OCI-LY7 (cell line): ENCODE results near the gene SETD6. TPM values are rescaled to one million over a fixed set of nuclear protein-coding genes. Genes with fewer than 3 reads are reported as not detected.

Source experiments
- BruUV-seq: library from RNA; stranded (reverse); fragments of 400-500 nt; replicated peaks from 2 replicates; lab custom pipeline; 2021; lab: Mats Ljungman, UMichigan
- CTCF ChIA-PET: fragments of 300-600 bp; sonication (Branson Sonifier 250); formaldehyde crosslinking; loops from one replicate; lab custom pipeline; 2022; ENCODE audit warnings: antibody characterized with exemption; ENCODE audit not compliant: unreplicated experiment; lab: Charles Lee
- POLR2A ChIA-PET: fragments of 300-600 bp; sonication (Branson Sonifier 250); formaldehyde crosslinking; loops from one replicate; lab custom pipeline; 2022; ENCODE audit warnings: antibody characterized with exemption; lab: Charles Lee
- DNase-seq: peaks from one replicate; pipeline ENCODE4 v3.0.0-alpha.2; 2015; ENCODE audit warnings: low spot score
- H2AFZ ChIP-seq: fragments of 200-600 bp; sonication (generic), shearing (Covaris generic); 2 replicates; pipeline ENCODE4 v1.6.1; 2014; ENCODE audit warnings: mild to moderate bottlenecking, antibody characterized with exemption, low read length, moderate library complexity
- H3K27ac ChIP-seq: fragments of 200-600 bp; sonication (generic); 2 replicates; pipeline ENCODE4 v1.5.1; 2014; ENCODE audit warnings: mixed run types, low read depth, mild to moderate bottlenecking, moderate library complexity, low read length, inconsistent platforms; ENCODE audit not compliant: poor library complexity, severe bottlenecking
- H3K36me3 ChIP-seq: fragments of 200-600 bp; sonication (generic); 2 replicates; pipeline ENCODE4 v1.6.1; 2014; ENCODE audit warnings: mild to moderate bottlenecking, antibody characterized with exemption, low read length, moderate library complexity, mixed read lengths; ENCODE audit not compliant: insufficient read depth
- H3K4me1 ChIP-seq: fragments of 200-600 bp; sonication (generic); 2 replicates; pipeline ENCODE4 v1.5.1; 2014; ENCODE audit warnings: mild to moderate bottlenecking, low read length; ENCODE audit not compliant: insufficient read depth, poor library complexity, severe bottlenecking
- H3K4me2 ChIP-seq: fragments of 200-600 bp; sonication (generic); 2 replicates; pipeline ENCODE4 v1.6.1; 2014; ENCODE audit warnings: mild to moderate bottlenecking, low read length
- H3K4me3 ChIP-seq: fragments of 200-600 bp; sonication (generic); 2 replicates; pipeline ENCODE4 v1.5.1; 2014; ENCODE audit warnings: mild to moderate bottlenecking, low read depth, low read length; ENCODE audit not compliant: poor library complexity, severe bottlenecking
- H3K79me2 ChIP-seq: fragments of 200-600 bp; sonication (generic); 2 replicates; pipeline ENCODE4 v1.6.1; 2016; ENCODE audit warnings: low read depth, mild to moderate bottlenecking, low read length, moderate library complexity, mixed read lengths; ENCODE audit not compliant: insufficient read depth
- H3K9me2 ChIP-seq: fragments of 200-600 bp; sonication (generic); 2 replicates; pipeline ENCODE4 v1.6.1; 2016; ENCODE audit warnings: mild to moderate bottlenecking, low read length, mixed read lengths; ENCODE audit not compliant: insufficient read depth
- H3K9me3 ChIP-seq: fragments of 200-600 bp; sonication (generic); 2 replicates; pipeline ENCODE4 v1.6.1; 2014; ENCODE audit warnings: mild to moderate bottlenecking, mixed run types, low read length, mixed read lengths
- H4K20me1 ChIP-seq: fragments of 200-600 bp; sonication (generic); 2 replicates; pipeline ENCODE4 v1.6.1; 2014; ENCODE audit warnings: mild to moderate bottlenecking, antibody characterized with exemption, low read length, moderate library complexity, mixed read lengths; ENCODE audit not compliant: insufficient read depth
- EZH2phosphoT487 ChIP-seq: fragments of 200-600 bp; sonication (generic); IDR thresholded peaks from 2 replicates; pipeline ENCODE4 v1.6.1; 2018; ENCODE audit warnings: low read depth, borderline replicate concordance, mild to moderate bottlenecking, mixed run types, antibody characterized with exemption, low read length, moderate library complexity, mixed read lengths
- intact Hi-C: fragments of 100-400 bp; cut with micrococcal nuclease; formaldehyde crosslinking; loops from one replicate; pipeline ENCODE4 v1.10.0; 2022; ENCODE audit not compliant: unreplicated experiment
- total RNA-seq, 2 experiments: library from RNA; depleted of rRNA in 1 of 2; stranded (reverse); fragments of >200 nt in 1 of 2; shearing (Covaris generic) in 1 of 2; gene quantifications; 2 replicates each; pipeline ENCODE4 v1.2.3, GENCODE V29; 2014 to 2022
- TF ChIP-seq, protein P1 (sequence below): fragments of 200-600 bp; sonication (generic); conservative IDR thresholded peaks from 2 replicates; pipeline ENCODE4 v1.5.1; 2014; ENCODE audit warnings: mild to moderate bottlenecking, antibody characterized with exemption, low read length, moderate library complexity, mixed read lengths

The SETD6 gene
- total RNA-seq, 2 experiments from 2014 or later, result 19.6 to 33.1 TPM

DNA sequence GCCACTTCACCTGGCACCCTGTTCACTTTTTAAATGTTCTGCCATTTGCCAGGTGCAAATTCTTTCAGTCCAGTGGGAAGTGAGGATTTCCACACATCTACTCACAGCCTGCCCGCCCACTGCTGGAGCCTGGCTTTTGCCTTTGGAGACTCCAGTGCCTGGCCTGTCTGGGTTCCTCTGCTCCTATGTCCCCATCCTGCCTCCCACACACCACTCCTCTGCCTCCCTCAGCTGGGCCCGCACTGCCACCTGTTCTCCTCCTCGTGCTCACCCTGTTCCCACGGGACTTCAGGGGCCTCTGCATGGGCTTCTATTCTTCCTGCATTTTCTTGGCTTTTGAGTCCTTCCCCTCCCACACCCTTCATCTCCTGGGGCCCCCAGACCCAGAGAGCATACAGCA is 23.3 kb upstream of the SETD6 start:
- H3K4me3 ChIP-seq, result no peak overlapping the region
- intact Hi-C loops, result no loop called here
- H4K20me1 ChIP-seq, result no peaks in the 10 kb centered on the region
- no peaks in the 10 kb centered on the region for H3K36me3 ChIP-seq
- H2AFZ ChIP-seq, result no peak overlapping the region
- POLR2A ChIA-PET, result interaction anchor here (0.6 to 1.2 kb wide), 2 partner anchors 84 to 155 kb away, joined by 4 to 5 read pairs; no protein-coding TSS in a partner anchor
- no peak overlapping the region for H3K4me2 ChIP-seq
- no peak for DNase-seq
- no peaks in the 10 kb centered on the region for H3K79me2 ChIP-seq
- no peaks in the 10 kb centered on the region for H3K9me3 ChIP-seq
- no peaks in the 10 kb centered on the region for H3K9me2 ChIP-seq
- peaks cover 23% of the 10 kb centered on the region for H3K4me1 ChIP-seq
- no peak overlapping the region for H3K27ac ChIP-seq
- TF ChIP-seq, protein P1, sequence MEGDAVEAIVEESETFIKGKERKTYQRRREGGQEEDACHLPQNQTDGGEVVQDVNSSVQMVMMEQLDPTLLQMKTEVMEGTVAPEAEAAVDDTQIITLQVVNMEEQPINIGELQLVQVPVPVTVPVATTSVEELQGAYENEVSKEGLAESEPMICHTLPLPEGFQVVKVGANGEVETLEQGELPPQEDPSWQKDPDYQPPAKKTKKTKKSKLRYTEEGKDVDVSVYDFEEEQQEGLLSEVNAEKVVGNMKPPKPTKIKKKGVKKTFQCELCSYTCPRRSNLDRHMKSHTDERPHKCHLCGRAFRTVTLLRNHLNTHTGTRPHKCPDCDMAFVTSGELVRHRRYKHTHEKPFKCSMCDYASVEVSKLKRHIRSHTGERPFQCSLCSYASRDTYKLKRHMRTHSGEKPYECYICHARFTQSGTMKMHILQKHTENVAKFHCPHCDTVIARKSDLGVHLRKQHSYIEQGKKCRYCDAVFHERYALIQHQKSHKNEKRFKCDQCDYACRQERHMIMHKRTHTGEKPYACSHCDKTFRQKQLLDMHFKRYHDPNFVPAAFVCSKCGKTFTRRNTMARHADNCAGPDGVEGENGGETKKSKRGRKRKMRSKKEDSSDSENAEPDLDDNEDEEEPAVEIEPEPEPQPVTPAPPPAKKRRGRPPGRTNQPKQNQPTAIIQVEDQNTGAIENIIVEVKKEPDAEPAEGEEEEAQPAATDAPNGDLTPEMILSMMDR, result no peak
- BruUV-seq, result no TSS peak
- CTCF ChIA-PET, result no interaction called here

DNA sequence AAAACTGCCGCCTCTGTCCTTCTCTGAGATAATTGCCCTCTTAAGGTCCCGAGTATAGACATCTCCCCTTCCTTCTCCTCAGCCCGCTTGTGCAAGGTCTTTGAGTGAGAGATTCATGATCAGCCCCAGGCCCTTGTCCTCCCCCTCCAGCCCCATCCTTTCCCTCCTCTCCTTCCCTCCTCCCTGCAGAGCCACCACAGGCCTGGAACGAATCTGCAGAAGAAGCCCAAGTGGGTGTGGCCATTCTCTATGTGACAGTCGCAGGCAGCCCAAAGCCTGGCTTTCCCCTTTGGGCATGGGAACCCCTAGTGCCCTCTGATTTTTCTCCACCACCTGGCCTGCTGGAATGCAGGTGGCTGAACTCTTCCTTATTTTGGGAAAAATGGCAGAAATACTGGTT is 22.6 kb upstream of the SETD6 start:
- Histone ChIP-seq H4K20me1 (no peaks in the 10 kb centered on the region), H3K9me2 (no peaks in the 10 kb centered on the region), H3K4me2 (no peak overlapping the region; the same call in 1 of the 2 replicates), H3K4me3 (no peak overlapping the region), H3K27ac (no peak overlapping the region), H2AFZ (no peak overlapping the region), H3K4me1 (peaks cover 19% of the 10 kb centered on the region), H3K36me3 (no peaks in the 10 kb centered on the region), H3K9me3 (no peaks in the 10 kb centered on the region), H3K79me2 (no peaks in the 10 kb centered on the region)
- POLR2A ChIA-PET, result interaction anchor here (1.2 kb wide), 1 partner anchor 156 kb away, joined by 4 read pairs; no protein-coding TSS in a partner anchor
- intact Hi-C loops, result no loop called here
- TF ChIP-seq EZH2phosphoT487, result no peak
- TF ChIP-seq, protein P1, result no peak
- CTCF ChIA-PET, result interaction anchor here (0.6 kb wide), 1 partner anchor 137 kb away, joined by 3 read pairs; the partner anchor contains the start of gene CNOT1
- DNase-seq, result no peak
- BruUV-seq, result no TSS peak

DNA sequence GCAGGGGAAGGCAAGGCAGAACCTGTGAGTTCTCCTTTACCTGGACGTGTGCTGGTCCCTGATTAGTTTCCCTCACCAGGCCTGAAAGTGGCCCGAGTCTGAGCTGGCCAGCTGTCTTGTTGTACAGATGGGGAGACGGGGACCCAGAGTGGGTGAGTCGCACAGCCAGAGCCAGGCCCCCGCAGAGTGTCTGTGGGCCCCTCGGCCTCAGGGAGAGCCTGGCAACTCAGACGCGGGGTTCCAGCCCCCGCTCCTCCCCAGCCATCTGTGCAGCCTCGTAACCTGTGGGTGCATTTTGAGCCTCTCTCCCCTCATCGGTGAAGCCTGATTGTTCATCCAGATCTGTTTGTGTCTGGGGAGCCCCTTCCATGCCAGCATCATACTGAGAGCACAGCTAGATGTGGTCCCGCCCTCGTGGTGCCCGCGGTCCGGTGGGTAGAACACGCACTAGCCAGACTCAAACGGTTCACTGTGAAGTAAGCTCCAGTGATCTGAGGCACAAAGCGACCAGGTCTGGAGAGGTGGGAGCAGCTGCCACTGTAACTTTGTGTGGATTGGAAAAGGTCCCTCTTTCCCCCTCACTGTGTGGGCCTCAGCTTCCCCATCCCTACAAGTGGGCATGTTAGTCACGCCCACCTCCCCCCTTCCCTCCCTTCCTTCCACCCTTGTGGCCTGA is 21.4 kb upstream of the SETD6 start:
- BruUV-seq, result no TSS peak
- DNase-seq, result no peak
- no peaks in the 10 kb centered on the region for H3K79me2 ChIP-seq
- intact Hi-C loops, result no loop called here
- no peaks in the 10 kb centered on the region for H3K36me3 ChIP-seq
- no peak overlapping the region for H3K27ac ChIP-seq
- H3K4me3 ChIP-seq, result no peak overlapping the region
- H2AFZ ChIP-seq, result no peak overlapping the region
- no peaks in the 10 kb centered on the region for H3K9me2 ChIP-seq
- H3K4me1 ChIP-seq, result peaks cover 19% of the 10 kb centered on the region
- POLR2A ChIA-PET, result no interaction called here
- no peak for TF ChIP-seq EZH2phosphoT487
- TF ChIP-seq, protein P1, result no peak
- H4K20me1 ChIP-seq, result no peaks in the 10 kb centered on the region
- CTCF ChIA-PET, result interaction anchor here (1.1 to 1.5 kb wide), 2 partner anchors 157 to 165 kb away, joined by 5 to 6 read pairs; no protein-coding TSS in a partner anchor
- no peak overlapping the region for H3K4me2 ChIP-seq
- no peaks in the 10 kb centered on the region for H3K9me3 ChIP-seq
